ENCODE data around the gene HMGB1. TPM values are rescaled to one million over a fixed set of nuclear protein-coding genes. Genes with fewer than 3 reads are reported as not detected.

HMGB1 gene
- total RNA-seq, 4 donors from 2014 or later = 212 to 327 (median 271) TPM

DNA sequence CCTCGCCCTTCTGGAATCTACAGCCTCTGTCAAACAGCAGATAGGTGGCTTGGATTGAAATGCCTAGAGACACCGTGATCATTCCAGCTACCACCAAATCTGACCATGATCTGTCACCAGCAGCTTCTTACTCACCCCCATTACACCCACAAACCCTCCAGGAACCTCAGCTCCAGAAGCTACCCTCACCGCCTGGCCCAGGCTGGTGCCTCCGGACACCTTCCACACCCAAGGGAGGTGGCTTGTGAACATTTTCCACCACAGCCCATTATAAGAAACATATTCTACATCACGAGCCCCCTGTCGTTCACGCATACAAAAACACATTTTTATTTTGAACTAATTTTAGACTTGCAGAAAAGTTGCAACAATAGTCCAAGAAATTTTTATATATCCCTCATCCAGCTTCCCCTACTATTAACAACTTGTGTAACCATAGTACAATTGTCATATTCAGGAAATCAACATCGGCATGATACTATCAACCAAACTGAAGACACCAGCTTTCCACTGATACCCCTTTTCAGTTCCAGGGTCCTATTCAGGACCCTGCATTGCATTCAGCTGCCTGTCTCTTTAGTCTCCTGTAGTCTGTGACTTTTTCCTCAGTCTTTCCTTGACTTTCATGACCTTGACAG, 58.8 kb downstream of the HMGB1 start:
- Histone ChIP-seq H3K36me3 (no peaks in the 10 kb centered on the region), H3K4me1 (peaks cover 59% of the 10 kb centered on the region), H3K27ac (no peak overlapping the region), H3K27me3 (no peaks in the 10 kb centered on the region), H3K4me3 (no peak overlapping the region), H3K9me3 (no peaks in the 10 kb centered on the region)
- WGBS = 87% methylated on average over 8 of the region's 8 CpGs
- no peak for TF ChIP-seq POLR2AphosphoS5 (IDR thresholded peaks at IDR 0.05)
- TF ChIP-seq, protein P1, sequence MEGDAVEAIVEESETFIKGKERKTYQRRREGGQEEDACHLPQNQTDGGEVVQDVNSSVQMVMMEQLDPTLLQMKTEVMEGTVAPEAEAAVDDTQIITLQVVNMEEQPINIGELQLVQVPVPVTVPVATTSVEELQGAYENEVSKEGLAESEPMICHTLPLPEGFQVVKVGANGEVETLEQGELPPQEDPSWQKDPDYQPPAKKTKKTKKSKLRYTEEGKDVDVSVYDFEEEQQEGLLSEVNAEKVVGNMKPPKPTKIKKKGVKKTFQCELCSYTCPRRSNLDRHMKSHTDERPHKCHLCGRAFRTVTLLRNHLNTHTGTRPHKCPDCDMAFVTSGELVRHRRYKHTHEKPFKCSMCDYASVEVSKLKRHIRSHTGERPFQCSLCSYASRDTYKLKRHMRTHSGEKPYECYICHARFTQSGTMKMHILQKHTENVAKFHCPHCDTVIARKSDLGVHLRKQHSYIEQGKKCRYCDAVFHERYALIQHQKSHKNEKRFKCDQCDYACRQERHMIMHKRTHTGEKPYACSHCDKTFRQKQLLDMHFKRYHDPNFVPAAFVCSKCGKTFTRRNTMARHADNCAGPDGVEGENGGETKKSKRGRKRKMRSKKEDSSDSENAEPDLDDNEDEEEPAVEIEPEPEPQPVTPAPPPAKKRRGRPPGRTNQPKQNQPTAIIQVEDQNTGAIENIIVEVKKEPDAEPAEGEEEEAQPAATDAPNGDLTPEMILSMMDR (IDR thresholded peaks at IDR 0.05) = no peak
- no peak for TF ChIP-seq POLR2A (IDR thresholded peaks at IDR 0.05)
- no peak for TF ChIP-seq EP300 (IDR thresholded peaks at IDR 0.05)
- DNase-seq (ENCODE audit: low spot score in 2 of 2) = no peak

Other genes with a start within 250 kb of the HMGB1 start
- gene KATNAL1, start 158.4 kb downstream of the HMGB1 start, total RNA-seq = 1 to 10 TPM; 5.9 to 9.4 (median 7.5) TPM
- under 1 TPM in 2 of 4 donors, not detected in 2; 0.34 to 0.80 TPM for gene UBE2L5, start 43.4 kb downstream of the HMGB1 start, total RNA-seq
- 10 to 100 TPM; 14.4 to 28.4 (median 21.8) TPM for gene USPL1, start 152.0 kb upstream of the HMGB1 start, total RNA-seq

All from suprapubic skin (tissue), 4 donors.